Measurements from ENCODE around the gene DPYSL5.

DPYSL5 gene

GRCh38 chr2:26974352-26974751 is 126.4 kb downstream of the DPYSL5 start:
- Histone ChIP-seq H3K9me3 (ENCODE audit: control insufficient read depth, low read length) (no peaks in the 10 kb centered on the region), H3K36me3 (ENCODE audit: control insufficient read depth, insufficient read depth, low read length, severe bottlenecking) (no peaks in the 10 kb centered on the region), H3K9ac (ENCODE audit: low read length) (no peak overlapping the region), H3K4me3 (ENCODE audit: low read length) (no peak overlapping the region), H3K4me1 (ENCODE audit: control insufficient read depth, insufficient read depth, low read length) (peaks cover 41% of the 10 kb centered on the region), H3K27me3 (replicated peaks; ENCODE audit: control insufficient read depth, insufficient read depth, low read length) (peaks cover 1% of the 10 kb centered on the region)
- DNase-seq (ENCODE audit: low read depth) = no peak

GRCh38 chr2:26975102-26975501 is 127.2 kb downstream of the DPYSL5 start:
- no peaks in the 10 kb centered on the region for H3K36me3 ChIP-seq (ENCODE audit: control insufficient read depth, insufficient read depth, low read length, severe bottlenecking)
- no peak for DNase-seq (ENCODE audit: low read depth)
- H3K9ac ChIP-seq (ENCODE audit: low read length) = no peak overlapping the region
- H3K27me3 ChIP-seq (replicated peaks; ENCODE audit: control insufficient read depth, insufficient read depth, low read length) = no peaks in the 10 kb centered on the region
- no peak overlapping the region for H3K4me3 ChIP-seq (ENCODE audit: low read length)
- peaks cover 48% of the 10 kb centered on the region for H3K4me1 ChIP-seq (ENCODE audit: control insufficient read depth, insufficient read depth, low read length)
- H3K9me3 ChIP-seq (ENCODE audit: control insufficient read depth, low read length) = no peaks in the 10 kb centered on the region

- H3K9ac ChIP-seq (ENCODE audit: low read length) = no peak overlapping the region
These were observed 127.7 kb downstream of the DPYSL5 start for GRCh38 chr2:26975656-26976055.

GRCh38 chr2:26976237-26976636 is 128.3 kb downstream of the DPYSL5 start:
- H3K9me3 ChIP-seq (ENCODE audit: control insufficient read depth, low read length) = no peaks in the 10 kb centered on the region
- no peak overlapping the region for H3K9ac ChIP-seq (ENCODE audit: low read length)
- peaks cover 49% of the 10 kb centered on the region for H3K4me1 ChIP-seq (ENCODE audit: control insufficient read depth, insufficient read depth, low read length)
- no peak overlapping the region for H3K4me3 ChIP-seq (ENCODE audit: low read length)
- no peaks in the 10 kb centered on the region for H3K36me3 ChIP-seq (ENCODE audit: control insufficient read depth, insufficient read depth, low read length, severe bottlenecking)
- no peaks in the 10 kb centered on the region for H3K27me3 ChIP-seq (replicated peaks; ENCODE audit: control insufficient read depth, insufficient read depth, low read length)
- no peak for DNase-seq (ENCODE audit: low read depth)

More at GRCh38 chr2:26975656-26976055, 127.7 kb downstream of the DPYSL5 start:
- Histone ChIP-seq H3K4me1 (ENCODE audit: control insufficient read depth, insufficient read depth, low read length) (peaks cover 49% of the 10 kb centered on the region), H3K9me3 (ENCODE audit: control insufficient read depth, low read length) (no peaks in the 10 kb centered on the region), H3K27me3 (replicated peaks; ENCODE audit: control insufficient read depth, insufficient read depth, low read length) (no peaks in the 10 kb centered on the region), H3K36me3 (ENCODE audit: control insufficient read depth, insufficient read depth, low read length, severe bottlenecking) (no peaks in the 10 kb centered on the region), H3K4me3 (ENCODE audit: low read length) (no peak overlapping the region)
- no peak for DNase-seq (ENCODE audit: low read depth)

- H3K9me3 ChIP-seq (ENCODE audit: control insufficient read depth, low read length) = no peaks in the 10 kb centered on the region
- peaks cover 47% of the 10 kb centered on the region for H3K4me1 ChIP-seq (ENCODE audit: control insufficient read depth, insufficient read depth, low read length)
- no peak overlapping the region for H3K9ac ChIP-seq (ENCODE audit: low read length)
- H3K4me3 ChIP-seq (ENCODE audit: low read length) = no peak overlapping the region
- no peaks in the 10 kb centered on the region for H3K27me3 ChIP-seq (replicated peaks; ENCODE audit: control insufficient read depth, insufficient read depth, low read length)
- DNase-seq (ENCODE audit: low read depth) = no peak
- H3K36me3 ChIP-seq (ENCODE audit: control insufficient read depth, insufficient read depth, low read length, severe bottlenecking) = no peaks in the 10 kb centered on the region
These were observed 129.1 kb downstream of the DPYSL5 start for GRCh38 chr2:26977012-26977411.

DNA sequence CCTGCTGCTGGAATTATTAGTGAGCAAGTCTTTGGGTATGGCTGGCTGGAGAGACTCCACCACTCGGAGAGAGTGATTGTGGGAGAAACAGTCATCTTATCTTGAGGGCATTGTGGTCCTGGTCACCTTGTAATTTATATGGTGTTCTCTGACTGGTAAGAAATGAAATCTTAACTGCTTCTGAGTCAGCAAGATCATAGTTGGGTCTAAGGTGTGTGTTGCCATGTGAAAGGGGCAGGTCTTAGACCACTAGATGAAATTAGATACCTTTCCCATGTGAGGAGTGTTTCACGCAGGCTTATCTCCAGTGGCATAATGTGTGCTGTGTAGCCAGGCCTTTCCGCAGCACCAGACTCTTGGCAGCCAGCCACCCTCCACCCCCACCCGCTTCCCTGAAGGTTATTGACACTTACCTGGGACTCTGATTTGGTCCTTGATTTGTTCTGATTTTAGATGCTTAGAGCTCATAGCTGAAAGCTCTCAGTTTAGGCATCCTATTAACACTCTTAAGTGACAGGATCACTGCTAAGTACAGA is 130.2 kb downstream of the DPYSL5 start:
- no peaks in the 10 kb centered on the region for H3K36me3 ChIP-seq (ENCODE audit: control insufficient read depth, insufficient read depth, low read length, severe bottlenecking)
- DNase-seq (ENCODE audit: low read depth) = no peak
- H3K9me3 ChIP-seq (ENCODE audit: control insufficient read depth, low read length) = no peaks in the 10 kb centered on the region
- H3K4me3 ChIP-seq (ENCODE audit: low read length) = no peak overlapping the region
- no peak overlapping the region for H3K9ac ChIP-seq (ENCODE audit: low read length)
- H3K27me3 ChIP-seq (replicated peaks; ENCODE audit: control insufficient read depth, insufficient read depth, low read length) = no peaks in the 10 kb centered on the region
- peaks cover 49% of the 10 kb centered on the region for H3K4me1 ChIP-seq (ENCODE audit: control insufficient read depth, insufficient read depth, low read length)

DNA sequence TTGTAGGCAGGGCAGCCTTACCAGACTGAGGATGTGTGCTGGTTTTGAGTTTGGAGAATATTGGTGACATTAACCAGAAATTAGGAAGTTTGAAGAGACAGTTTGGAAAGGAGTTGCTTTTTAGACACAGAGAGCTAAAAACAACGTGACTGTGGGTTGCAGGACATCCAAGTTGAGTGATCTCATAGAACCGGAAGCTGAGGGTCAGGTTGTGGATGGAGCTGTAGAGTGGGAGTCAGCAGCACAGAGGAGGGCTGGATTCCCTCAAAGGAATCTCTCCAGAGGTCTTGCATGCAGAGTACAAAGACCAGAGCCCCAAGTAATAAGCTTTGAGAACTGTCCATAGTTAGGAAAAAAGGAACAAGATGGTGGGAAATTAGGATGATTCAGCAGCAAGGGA is 131.8 kb downstream of the DPYSL5 start:
- H3K9me3 ChIP-seq (ENCODE audit: control insufficient read depth, low read length) = no peaks in the 10 kb centered on the region
- H3K9ac ChIP-seq (ENCODE audit: low read length) = no peak overlapping the region
- H3K27me3 ChIP-seq (replicated peaks; ENCODE audit: control insufficient read depth, insufficient read depth, low read length) = no peaks in the 10 kb centered on the region
- H3K36me3 ChIP-seq (ENCODE audit: control insufficient read depth, insufficient read depth, low read length, severe bottlenecking) = no peaks in the 10 kb centered on the region
- H3K4me3 ChIP-seq (ENCODE audit: low read length) = no peak overlapping the region
- peaks cover 51% of the 10 kb centered on the region for H3K4me1 ChIP-seq (ENCODE audit: control insufficient read depth, insufficient read depth, low read length)
- no peak for DNase-seq (ENCODE audit: low read depth)

- no peaks in the 10 kb centered on the region for H3K27me3 ChIP-seq (replicated peaks; ENCODE audit: control insufficient read depth, insufficient read depth, low read length)
- no peak for DNase-seq (ENCODE audit: low read depth)
- no peak overlapping the region for H3K4me3 ChIP-seq (ENCODE audit: low read length)
- H3K9me3 ChIP-seq (ENCODE audit: control insufficient read depth, low read length) = no peaks in the 10 kb centered on the region
- no peak overlapping the region for H3K9ac ChIP-seq (ENCODE audit: low read length)
- peaks cover 47% of the 10 kb centered on the region for H3K4me1 ChIP-seq (ENCODE audit: control insufficient read depth, insufficient read depth, low read length)
- H3K36me3 ChIP-seq (ENCODE audit: control insufficient read depth, insufficient read depth, low read length, severe bottlenecking) = no peaks in the 10 kb centered on the region
These were observed 133.0 kb downstream of the DPYSL5 start for GRCh38 chr2:26980971-26981370.

DNA sequence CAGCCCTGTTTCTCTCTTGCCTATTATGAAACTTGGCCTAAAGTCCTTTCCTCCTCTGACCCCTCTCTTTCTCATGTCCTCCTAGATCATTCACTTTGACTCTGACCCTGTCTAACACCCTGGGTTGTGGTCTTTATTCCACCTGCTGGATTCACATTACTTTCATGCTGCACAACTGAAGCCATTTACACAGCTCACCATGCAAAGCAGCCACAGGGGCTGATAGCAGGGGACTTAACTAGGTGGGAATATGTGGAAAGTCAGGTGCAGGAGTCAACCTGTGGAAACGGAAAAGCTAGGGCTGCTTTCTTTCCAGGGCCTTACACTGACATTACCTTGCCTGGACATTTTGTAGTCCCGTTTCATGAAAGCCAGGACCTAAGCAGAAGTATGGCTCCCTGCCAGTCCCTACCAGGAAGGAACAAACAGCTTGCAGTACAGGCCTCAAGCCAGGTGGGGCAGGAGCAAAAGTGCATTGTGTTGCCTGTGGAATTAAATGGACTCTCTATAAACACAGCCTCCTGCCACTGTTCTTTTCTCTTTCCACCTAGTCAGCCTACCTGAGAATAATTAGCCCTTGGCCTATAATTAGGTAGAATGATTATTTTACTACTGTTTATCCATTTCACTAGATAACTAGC is 134.3 kb downstream of the DPYSL5 start:
- Histone ChIP-seq H3K27me3 (replicated peaks; ENCODE audit: control insufficient read depth, insufficient read depth, low read length) (no peaks in the 10 kb centered on the region), H3K4me3 (ENCODE audit: low read length) (no peak overlapping the region)
- no peak for DNase-seq (ENCODE audit: low read depth)

DNA sequence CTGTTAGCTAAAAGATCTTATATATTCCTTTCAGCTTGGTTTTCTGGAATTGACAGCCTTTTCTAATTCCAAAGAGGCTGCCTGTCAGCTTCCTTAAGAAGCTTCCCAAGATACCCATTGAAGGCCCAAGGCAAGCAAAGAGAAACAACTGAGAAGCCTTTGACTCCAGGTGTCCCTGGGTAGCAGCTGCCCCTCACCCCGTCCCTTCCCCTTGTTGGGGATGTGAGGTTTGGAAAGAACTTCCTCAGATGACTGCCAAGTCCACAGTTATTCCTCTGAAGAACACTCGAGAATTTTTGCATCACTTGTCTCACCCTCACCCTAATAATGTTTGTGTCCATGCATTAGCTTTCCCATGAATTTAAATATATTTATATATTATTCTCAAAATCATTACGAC is 135.8 kb downstream of the DPYSL5 start:
- DNase-seq (ENCODE audit: low read depth) = no peak
- Histone ChIP-seq H3K9me3 (ENCODE audit: control insufficient read depth, low read length) (no peaks in the 10 kb centered on the region), H3K36me3 (ENCODE audit: control insufficient read depth, insufficient read depth, low read length, severe bottlenecking) (no peaks in the 10 kb centered on the region), H3K27me3 (replicated peaks; ENCODE audit: control insufficient read depth, insufficient read depth, low read length) (no peaks in the 10 kb centered on the region), H3K4me1 (ENCODE audit: control insufficient read depth, insufficient read depth, low read length) (peaks cover 38% of the 10 kb centered on the region), H3K4me3 (ENCODE audit: low read length) (no peak overlapping the region), H3K9ac (ENCODE audit: low read length) (no peak overlapping the region)

More for the DNA sequence above, 134.3 kb downstream of the DPYSL5 start:
- no peaks in the 10 kb centered on the region for H3K36me3 ChIP-seq (ENCODE audit: control insufficient read depth, insufficient read depth, low read length, severe bottlenecking)
- no peak overlapping the region for H3K9ac ChIP-seq (ENCODE audit: low read length)
- no peaks in the 10 kb centered on the region for H3K9me3 ChIP-seq (ENCODE audit: control insufficient read depth, low read length)
- H3K4me1 ChIP-seq (ENCODE audit: control insufficient read depth, insufficient read depth, low read length) = peaks cover 35% of the 10 kb centered on the region

DNA sequence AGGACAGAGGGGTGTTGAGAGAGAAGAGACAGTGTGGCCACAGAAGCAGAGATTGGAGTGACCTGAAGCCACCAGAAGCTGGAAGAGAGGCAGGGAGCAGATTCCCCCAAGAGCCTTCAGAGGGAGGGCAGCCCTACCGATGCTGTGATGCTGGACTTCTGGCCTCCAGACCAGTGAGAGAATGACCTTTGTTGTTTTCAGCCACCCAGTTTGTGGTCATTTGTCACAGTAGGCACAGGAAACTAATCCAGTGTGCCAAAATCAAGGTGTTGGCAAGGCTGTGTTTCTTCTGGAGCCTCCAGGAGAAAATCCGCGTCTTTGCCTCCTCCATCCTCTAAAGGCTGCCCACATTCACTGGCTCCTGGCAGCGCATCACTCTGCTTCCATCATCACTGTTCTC is 137.9 kb downstream of the DPYSL5 start:
- Histone ChIP-seq H3K27me3 (replicated peaks; ENCODE audit: control insufficient read depth, insufficient read depth, low read length) (no peaks in the 10 kb centered on the region), H3K36me3 (ENCODE audit: control insufficient read depth, insufficient read depth, low read length, severe bottlenecking) (no peaks in the 10 kb centered on the region), H3K9me3 (ENCODE audit: control insufficient read depth, low read length) (no peaks in the 10 kb centered on the region), H3K9ac (ENCODE audit: low read length) (no peak overlapping the region), H3K4me3 (ENCODE audit: low read length) (no peak overlapping the region), H3K4me1 (ENCODE audit: control insufficient read depth, insufficient read depth, low read length) (peaks cover 38% of the 10 kb centered on the region)
- no peak for DNase-seq (ENCODE audit: low read depth)

DNA sequence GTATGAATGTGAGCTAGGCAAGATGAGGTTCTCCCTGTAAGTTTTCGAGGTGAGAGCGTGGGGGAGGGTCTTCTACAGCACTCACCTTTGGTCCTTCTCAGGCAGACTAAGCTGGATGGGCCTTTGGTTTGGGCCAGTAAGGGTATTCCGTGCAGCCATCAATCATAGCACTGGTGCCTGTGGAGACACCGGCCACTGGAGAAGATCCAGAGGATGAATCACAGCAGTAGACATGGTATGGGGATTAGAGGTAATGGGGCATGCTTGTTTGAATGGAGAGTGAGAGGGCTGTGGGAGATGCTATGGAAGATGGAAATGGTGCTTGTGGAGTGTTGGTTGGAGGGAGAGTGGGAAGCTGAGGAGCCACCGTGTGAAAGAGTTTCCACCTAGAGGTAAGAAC is 138.6 kb downstream of the DPYSL5 start:
- Histone ChIP-seq H3K36me3 (ENCODE audit: control insufficient read depth, insufficient read depth, low read length, severe bottlenecking) (no peaks in the 10 kb centered on the region), H3K9ac (ENCODE audit: low read length) (no peak overlapping the region), H3K4me1 (ENCODE audit: control insufficient read depth, insufficient read depth, low read length) (peaks cover 42% of the 10 kb centered on the region), H3K4me3 (ENCODE audit: low read length) (no peak overlapping the region), H3K9me3 (ENCODE audit: control insufficient read depth, low read length) (no peaks in the 10 kb centered on the region), H3K27me3 (replicated peaks; ENCODE audit: control insufficient read depth, insufficient read depth, low read length) (no peaks in the 10 kb centered on the region)
- no peak for DNase-seq (ENCODE audit: low read depth)

Data from adipocyte (in vitro differentiated cells).